Measurements from ENCODE around the gene TRIM29.

The TRIM29 gene

DNA sequence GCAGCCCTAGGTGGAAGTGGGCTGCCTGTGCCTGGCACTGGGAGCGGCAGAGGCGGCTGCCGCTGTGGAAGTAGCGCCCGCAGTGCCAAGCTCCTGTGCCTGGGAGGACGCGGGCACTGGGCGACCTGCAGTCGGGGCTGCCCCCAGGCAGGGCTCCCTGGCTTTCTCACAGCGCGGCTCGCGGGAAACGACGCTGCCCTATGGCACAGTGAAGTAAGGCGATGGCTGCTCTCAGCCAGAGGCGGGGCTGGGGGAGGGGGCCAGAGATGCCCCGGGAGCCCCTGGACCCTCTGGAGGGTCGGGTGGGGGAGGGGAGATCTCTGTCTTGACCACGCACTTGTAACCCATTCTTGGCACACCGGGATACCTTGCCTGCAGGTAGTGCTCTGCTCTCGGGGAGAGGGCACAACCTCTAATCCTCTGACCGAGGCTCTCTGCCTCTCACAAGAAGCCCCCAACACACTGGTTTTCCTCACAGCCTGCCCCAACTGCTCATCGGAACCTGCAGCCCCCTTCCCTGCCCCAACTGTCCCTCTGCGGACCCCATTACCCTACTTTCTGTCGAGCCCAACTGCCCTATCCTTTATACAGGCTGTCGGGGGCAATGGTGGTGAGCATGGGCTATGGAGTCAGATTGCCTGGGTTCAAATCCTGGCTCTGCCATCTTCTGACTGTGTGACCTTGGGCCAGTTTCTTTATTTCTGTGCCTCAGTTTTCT lies 32.2 kb upstream of the TRIM29 start:
- intact Hi-C loops (cut with DNase I; ENCODE audit: low total_unique reads), result loop anchor here (5.0 kb wide), 1 partner anchor 132 kb away; no protein-coding TSS in a partner anchor
- Histone ChIP-seq H3K36me3 (no peaks in the 10 kb centered on the region), H3K27me3 (peaks cover 0 to 68% of the 10 kb centered on the region in 2 donors), H3K4me1 (peaks cover 0 to 22% (median 17%) of the 10 kb centered on the region in 4 donors), H3K4me3 (no peak overlapping the region), H3K9me3 (no peaks in the 10 kb centered on the region), H3K27ac (no peak overlapping the region)
- peak in 1 of 2 donors; percentile 61 for DNase-seq
- TF ChIP-seq, protein P1, sequence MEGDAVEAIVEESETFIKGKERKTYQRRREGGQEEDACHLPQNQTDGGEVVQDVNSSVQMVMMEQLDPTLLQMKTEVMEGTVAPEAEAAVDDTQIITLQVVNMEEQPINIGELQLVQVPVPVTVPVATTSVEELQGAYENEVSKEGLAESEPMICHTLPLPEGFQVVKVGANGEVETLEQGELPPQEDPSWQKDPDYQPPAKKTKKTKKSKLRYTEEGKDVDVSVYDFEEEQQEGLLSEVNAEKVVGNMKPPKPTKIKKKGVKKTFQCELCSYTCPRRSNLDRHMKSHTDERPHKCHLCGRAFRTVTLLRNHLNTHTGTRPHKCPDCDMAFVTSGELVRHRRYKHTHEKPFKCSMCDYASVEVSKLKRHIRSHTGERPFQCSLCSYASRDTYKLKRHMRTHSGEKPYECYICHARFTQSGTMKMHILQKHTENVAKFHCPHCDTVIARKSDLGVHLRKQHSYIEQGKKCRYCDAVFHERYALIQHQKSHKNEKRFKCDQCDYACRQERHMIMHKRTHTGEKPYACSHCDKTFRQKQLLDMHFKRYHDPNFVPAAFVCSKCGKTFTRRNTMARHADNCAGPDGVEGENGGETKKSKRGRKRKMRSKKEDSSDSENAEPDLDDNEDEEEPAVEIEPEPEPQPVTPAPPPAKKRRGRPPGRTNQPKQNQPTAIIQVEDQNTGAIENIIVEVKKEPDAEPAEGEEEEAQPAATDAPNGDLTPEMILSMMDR (IDR thresholded peaks at IDR 0.05), result no peak

- TF ChIP-seq, protein P1 (IDR thresholded peaks at IDR 0.05), result peak; percentile 77 to 94
- Histone ChIP-seq H3K36me3 (no peaks in the 10 kb centered on the region), H3K27ac (no peak overlapping the region), H3K9me3 (no peaks in the 10 kb centered on the region), H3K4me3 (peak overlapping the region; percentile 46 to 51), H3K4me1 (peaks cover 0 to 22% (median 17%) of the 10 kb centered on the region in 4 donors), H3K27me3 (peaks cover 0 to 73% of the 10 kb centered on the region in 2 donors)
- intact Hi-C loops (cut with DNase I; ENCODE audit: low total_unique reads), result no loop called here
- DNase-seq, result peak in 1 of 2 donors; percentile 73
Measured at GRCh38 chr11:120168960-120169681, 31.2 kb upstream of the TRIM29 start.

- no peaks in the 10 kb centered on the region for H3K36me3 ChIP-seq
- H3K4me3 ChIP-seq, result peak overlapping the region; percentile 46 to 51
- DNase-seq, result peak in 1 of 2 donors; percentile 53
- H3K9me3 ChIP-seq, result no peaks in the 10 kb centered on the region
- peaks cover 0 to 22% (median 17%) of the 10 kb centered on the region in 4 donors for H3K4me1 ChIP-seq
- intact Hi-C loops (cut with DNase I; ENCODE audit: low total_unique reads), result no loop called here
- H3K27me3 ChIP-seq, result peaks cover 0 to 70% of the 10 kb centered on the region in 2 donors
- TF ChIP-seq, protein P1 (IDR thresholded peaks at IDR 0.05), result no peak
- H3K27ac ChIP-seq, result no peak overlapping the region
Measured at GRCh38 chr11:120168108-120168959, 30.4 kb upstream of the TRIM29 start.

- H3K4me3 ChIP-seq, result no peak overlapping the region
- H3K27me3 ChIP-seq, result peaks cover 0 to 64% of the 10 kb centered on the region in 2 donors
- TF ChIP-seq, protein P1 (IDR thresholded peaks at IDR 0.05), result no peak
- no peaks in the 10 kb centered on the region for H3K36me3 ChIP-seq
- H3K27ac ChIP-seq, result no peak overlapping the region
- intact Hi-C loops (cut with DNase I; ENCODE audit: low total_unique reads), result no loop called here
- peak in 1 of 2 donors; percentile 19 for DNase-seq
- H3K4me1 ChIP-seq, result peaks cover 0 to 22% (median 17%) of the 10 kb centered on the region in 4 donors
- no peaks in the 10 kb centered on the region for H3K9me3 ChIP-seq
Measured at GRCh38 chr11:120167659-120168058, 29.7 kb upstream of the TRIM29 start.

DNA sequence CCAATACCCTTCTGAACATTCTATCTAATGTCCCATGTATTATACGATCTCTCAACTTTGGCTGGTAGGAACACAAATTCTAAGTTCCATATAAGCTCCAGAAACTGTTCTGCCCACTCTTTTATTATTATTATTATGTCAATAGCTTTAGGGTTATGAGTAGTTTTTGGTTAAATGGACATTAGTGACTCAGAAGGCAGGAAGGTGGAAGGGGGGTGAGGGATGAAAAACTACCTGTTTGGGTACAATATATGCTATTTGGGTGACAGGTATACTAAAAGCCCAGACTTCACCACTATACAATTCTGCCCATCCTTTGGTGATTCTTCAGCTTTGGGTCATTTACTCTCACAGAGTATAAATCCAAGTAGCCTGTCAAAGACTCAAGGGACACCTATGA lies 22.5 kb upstream of the TRIM29 start:
- peaks cover 0 to 7% (median 0%) of the 10 kb centered on the region in 3 donors for H3K9me3 ChIP-seq
- no peak overlapping the region for H3K4me3 ChIP-seq
- TF ChIP-seq, protein P1 (IDR thresholded peaks at IDR 0.05), result no peak
- intact Hi-C loops (cut with DNase I; ENCODE audit: low total_unique reads), result no loop called here
- H3K4me1 ChIP-seq, result no peaks in the 10 kb centered on the region
- peaks cover 0 to 7% of the 10 kb centered on the region in 2 donors for H3K27me3 ChIP-seq
- H3K36me3 ChIP-seq, result no peaks in the 10 kb centered on the region
- no peak overlapping the region for H3K27ac ChIP-seq
- DNase-seq, result no peak

Data from tibial artery (tissue), 4 donors.